Calu3 (cell line): ENCODE results near the gene ITGB7. TPM values are rescaled to one million over a fixed set of nuclear protein-coding genes. Genes with fewer than 3 reads are reported as not detected.
A peak's percentile ranks its signal among the peaks of the same experiment; 100 is the strongest.

Experiments used
- BruUV-seq: library from RNA; stranded (reverse); fragments of 400-500 nt; replicated peaks from 2 replicates; lab custom pipeline; 2021; lab: Mats Ljungman, UMichigan
- CTCF ChIA-PET: fragments of 300-600 bp; sonication (Branson Sonifier 250); formaldehyde crosslinking; loops from one replicate; lab custom pipeline; 2022; ENCODE audit warnings: antibody characterized with exemption; lab: Charles Lee
- DNase-seq: peaks from one replicate; pipeline ENCODE4 v3.0.0; 2022
- H3K27ac Mint-ChIP-seq: one replicate; pipeline ENCODE4 v1.8.0; 2022; ENCODE audit warnings: mixed read lengths; ENCODE audit not compliant: unreplicated experiment
- H3K27me3 Mint-ChIP-seq: one replicate; pipeline ENCODE4 v1.8.0; 2022; ENCODE audit warnings: mixed read lengths; ENCODE audit not compliant: unreplicated experiment
- H3K36me3 Mint-ChIP-seq: one replicate; pipeline ENCODE4 v1.8.0; 2022; ENCODE audit warnings: mild to moderate bottlenecking, moderate library complexity, mixed read lengths; ENCODE audit not compliant: insufficient read depth, unreplicated experiment
- H3K4me1 Mint-ChIP-seq: one replicate; pipeline ENCODE4 v1.8.0; 2022; ENCODE audit warnings: mild to moderate bottlenecking, low read depth, mixed read lengths; ENCODE audit not compliant: unreplicated experiment
- H3K4me3 Mint-ChIP-seq: one replicate; pipeline ENCODE4 v1.8.0; 2022; ENCODE audit warnings: mild to moderate bottlenecking, low read depth, moderate library complexity, mixed read lengths; ENCODE audit not compliant: unreplicated experiment
- H3K9me3 Mint-ChIP-seq: one replicate; pipeline ENCODE4 v1.8.0; 2022; ENCODE audit warnings: low read depth, mixed read lengths; ENCODE audit not compliant: unreplicated experiment
- CTCF ChIP-seq: fragments of 200-600 bp; IDR thresholded peaks from one replicate; pipeline ENCODE4 v1.8.0; 2022; ENCODE audit warnings: antibody characterized with exemption; ENCODE audit not compliant: unreplicated experiment
- intact Hi-C: fragments of 100-400 bp; cut with micrococcal nuclease; formaldehyde crosslinking; loops from one replicate; pipeline ENCODE4 v1.10.0; 2022; ENCODE audit not compliant: unreplicated experiment
- total RNA-seq: library from RNA; stranded (reverse); gene quantifications from 2 replicates; pipeline ENCODE4 v1.2.3, GENCODE V29; 2022

Gene ITGB7
- total RNA-seq, 1 experiment from 2014 or later = 4.3 TPM

- Mint-ChIP-seq H3K36me3 (peaks cover 31% of the 10 kb centered on the region), H3K4me1 (peaks cover 20% of the 10 kb centered on the region), H3K27ac (no peak overlapping the region), H3K27me3 (no peaks in the 10 kb centered on the region), H3K4me3 (no peak overlapping the region), H3K9me3 (no peaks in the 10 kb centered on the region)
- DNase-seq = no peak
- CTCF ChIA-PET = no interaction called here
- intact Hi-C loops = no loop called here
- no TSS peak for BruUV-seq
- no peak for TF ChIP-seq CTCF
Measured at GRCh38 chr12:53235164-53235563, 28.1 kb upstream of the ITGB7 start.

GRCh38 chr12:53234271-53234914, 27.3 kb upstream of the ITGB7 start:
- DNase-seq = no peak
- Mint-ChIP-seq H3K36me3 (peaks cover 37% of the 10 kb centered on the region), H3K27ac (no peak overlapping the region), H3K9me3 (no peaks in the 10 kb centered on the region), H3K4me3 (no peak overlapping the region), H3K27me3 (no peaks in the 10 kb centered on the region), H3K4me1 (peaks cover 22% of the 10 kb centered on the region)
- CTCF ChIA-PET = interaction anchor here (1.2 kb wide), 1 partner anchor 33 kb away, joined by 3 read pairs; the partner anchor contains the start of gene ESPL1
- intact Hi-C loops = no loop called here
- no TSS peak for BruUV-seq
- TF ChIP-seq CTCF = no peak

- no peak overlapping the region for H3K27ac Mint-ChIP-seq
- CTCF ChIA-PET = interaction anchor here (1.1 to 1.2 kb wide), 2 partner anchors 27 to 34 kb away, joined by 3 read pairs; partner anchors contain the start of genes ESPL1 and ITGB7
- BruUV-seq = no TSS peak
- no peak overlapping the region for H3K4me3 Mint-ChIP-seq
- peaks cover 41% of the 10 kb centered on the region for H3K36me3 Mint-ChIP-seq
- intact Hi-C loops = no loop called here
- no peaks in the 10 kb centered on the region for H3K27me3 Mint-ChIP-seq
- H3K9me3 Mint-ChIP-seq = no peaks in the 10 kb centered on the region
- no peak for TF ChIP-seq CTCF
- peaks cover 29% of the 10 kb centered on the region for H3K4me1 Mint-ChIP-seq
- no peak for DNase-seq
Measured at GRCh38 chr12:53233671-53234121, 26.6 kb upstream of the ITGB7 start.

GRCh38 chr12:53232646-53233461, 25.8 kb upstream of the ITGB7 start:
- Mint-ChIP-seq H3K36me3 (peaks cover 46% of the 10 kb centered on the region), H3K27me3 (no peaks in the 10 kb centered on the region), H3K9me3 (no peaks in the 10 kb centered on the region), H3K4me3 (peak overlapping the region; percentile 74), H3K4me1 (peaks cover 38% of the 10 kb centered on the region), H3K27ac (no peak overlapping the region)
- BruUV-seq = no TSS peak
- TF ChIP-seq CTCF = no peak
- CTCF ChIA-PET = interaction anchor here (1.0 to 1.1 kb wide), 2 partner anchors 19 to 26 kb away, joined by 3 read pairs; partner anchors contain the start of gene ITGB7
- intact Hi-C loops = no loop called here
- peak; percentile 54 for DNase-seq
